ENCODE measurements around the gene ERBB4. TPM values are rescaled to one million over a fixed set of nuclear protein-coding genes. Genes with fewer than 3 reads are reported as not detected.

The ERBB4 gene
- total and polyA plus RNA-seq, 10 of the 15 experiments (the other 5 are each of a cell fraction or from before 2014, with no cell fraction given), result under 0.01 to 0.23 (median 0.01) TPM; not detected in 4

DNA sequence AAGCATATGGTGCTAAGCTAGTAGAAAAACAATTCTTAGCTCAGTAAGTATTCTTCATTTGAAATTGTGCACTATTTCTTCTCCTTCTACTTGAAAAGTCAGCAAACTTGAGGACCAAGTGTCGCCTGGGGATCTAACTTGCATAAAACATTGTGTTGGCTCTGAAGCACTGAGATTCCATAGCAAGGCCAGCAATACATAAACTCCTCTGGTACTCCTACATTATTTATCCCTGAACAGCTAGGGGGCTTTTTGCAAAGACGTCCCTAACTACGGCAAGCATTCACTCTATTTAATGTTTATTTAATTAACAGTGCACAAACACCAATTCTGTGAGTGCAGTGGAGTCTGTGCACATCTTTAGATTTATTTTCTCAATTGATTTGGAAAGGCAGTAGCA, 392.2 kb downstream of the ERBB4 start:
- DNase-seq (ENCODE audit: low read depth, low spot score), result no peak
- no peak for FAIRE-seq
- Histone ChIP-seq H2AFZ (ENCODE audit: control insufficient read depth, low read depth, low read length) (no peak overlapping the region), H3K4me2 (ENCODE audit: control insufficient read depth, insufficient read depth) (no peak overlapping the region), H3K9ac (ENCODE audit: control insufficient read depth, insufficient read depth, low read length) (no peak overlapping the region), H3K36me3 (ENCODE audit: control insufficient read depth in 2 of 2, insufficient read depth in 2 of 2, low read length in 1 of 2) (no peaks in the 10 kb centered on the region), H4K20me1 (ENCODE audit: control insufficient read depth, insufficient read depth) (no peaks in the 10 kb centered on the region), H3K27ac (ENCODE audit: control insufficient read depth, insufficient read depth) (no peak overlapping the region), H3K9me3 (replicated peaks; ENCODE audit: control insufficient read depth, insufficient read depth, low read length) (no peaks in the 10 kb centered on the region), H3K4me1 (ENCODE audit: control insufficient read depth, insufficient read depth, low read length) (no peaks in the 10 kb centered on the region), H3K27me3 (replicated peaks in 1 of 2; ENCODE audit: control insufficient read depth in 2 of 2, insufficient read depth in 2 of 2, low read length in 1 of 2) (no peaks in the 10 kb centered on the region; a peak in 1 of 4 replicates), H3K4me3 (no peak overlapping the region), H3K79me2 (ENCODE audit: control insufficient read depth, insufficient read depth, low read length) (no peaks in the 10 kb centered on the region)
- ChIA-PET RAD21 (ENCODE audit: unreplicated experiment) (interaction anchor here (0.7 to 1.0 kb wide), 3 partner anchors 137 to 421 kb away, joined by 3 to 6 read pairs (median 4); no protein-coding TSS in a partner anchor), POLR2A (no interaction called here), CTCF (interaction anchor here (1.1 to 2.1 kb wide), 4 partner anchors 9 to 421 kb away, joined by 3 to 6 read pairs (median 4); no protein-coding TSS in a partner anchor), SMC1A (ENCODE audit: uncharacterized antibody, unreplicated experiment) (interaction anchor here (0.5 to 2.5 kb wide), 6 partner anchors 10 to 504 kb away, joined by 3 to 10 read pairs (median 4); no protein-coding TSS in a partner anchor)
- in situ Hi-C loops (cut with MboI) (no loop called here), intact Hi-C loops (cut with micrococcal nuclease; ENCODE audit: unreplicated experiment) (loop anchor here (10.0 kb wide), 1 partner anchor 402 kb away; no protein-coding TSS in a partner anchor)
- no TSS peak for BruUV-seq (replicated peaks)
- no peak for ATAC-seq
- WGBS (ENCODE audit: insufficient coverage, insufficient replicate concordance, low lambda C conversion rate, missing lambda C conversion rate), result 4% methylated on average over 3 of the region's 3 CpGs
- TF ChIP-seq WRNIP1 (IDR thresholded peaks at IDR 0.05; ENCODE audit: borderline replicate concordance, low read depth, low read length) (no peak), EZH2 (IDR thresholded peaks at IDR 0.05; ENCODE audit: borderline replicate concordance, control insufficient read depth, low read depth, low read length) (no peak), CHD2 (IDR thresholded peaks at IDR 0.05; ENCODE audit: borderline replicate concordance, low read depth, low read length) (no peak), MYB (IDR thresholded peaks at IDR 0.05; ENCODE audit: borderline replicate concordance, low read depth, low read length) (no peak), KDM1A (IDR thresholded peaks at IDR 0.05; ENCODE audit: borderline replicate concordance) (no peak)
- TF ChIP-seq, protein P1, sequence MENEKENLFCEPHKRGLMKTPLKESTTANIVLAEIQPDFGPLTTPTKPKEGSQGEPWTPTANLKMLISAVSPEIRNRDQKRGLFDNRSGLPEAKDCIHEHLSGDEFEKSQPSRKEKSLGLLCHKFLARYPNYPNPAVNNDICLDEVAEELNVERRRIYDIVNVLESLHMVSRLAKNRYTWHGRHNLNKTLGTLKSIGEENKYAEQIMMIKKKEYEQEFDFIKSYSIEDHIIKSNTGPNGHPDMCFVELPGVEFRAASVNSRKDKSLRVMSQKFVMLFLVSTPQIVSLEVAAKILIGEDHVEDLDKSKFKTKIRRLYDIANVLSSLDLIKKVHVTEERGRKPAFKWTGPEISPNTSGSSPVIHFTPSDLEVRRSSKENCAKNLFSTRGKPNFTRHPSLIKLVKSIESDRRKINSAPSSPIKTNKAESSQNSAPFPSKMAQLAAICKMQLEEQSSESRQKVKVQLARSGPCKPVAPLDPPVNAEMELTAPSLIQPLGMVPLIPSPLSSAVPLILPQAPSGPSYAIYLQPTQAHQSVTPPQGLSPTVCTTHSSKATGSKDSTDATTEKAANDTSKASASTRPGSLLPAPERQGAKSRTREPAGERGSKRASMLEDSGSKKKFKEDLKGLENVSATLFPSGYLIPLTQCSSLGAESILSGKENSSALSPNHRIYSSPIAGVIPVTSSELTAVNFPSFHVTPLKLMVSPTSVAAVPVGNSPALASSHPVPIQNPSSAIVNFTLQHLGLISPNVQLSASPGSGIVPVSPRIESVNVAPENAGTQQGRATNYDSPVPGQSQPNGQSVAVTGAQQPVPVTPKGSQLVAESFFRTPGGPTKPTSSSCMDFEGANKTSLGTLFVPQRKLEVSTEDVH (IDR thresholded peaks at IDR 0.05; ENCODE audit: low read depth, partially characterized antibody), result no peak
